ENCODE results near the gene SYNDIG1. TPM values are rescaled to one million over a fixed set of nuclear protein-coding genes. Genes with fewer than 3 reads are reported as not detected.
"Not testable (repeated sequence)": the region's sequence is repeated elsewhere in the genome, so short reads cannot be mapped to it uniquely, and the experiment has no call there.

Gene SYNDIG1
- total RNA-seq, 1 donor from 2014 or later: not detected

DNA sequence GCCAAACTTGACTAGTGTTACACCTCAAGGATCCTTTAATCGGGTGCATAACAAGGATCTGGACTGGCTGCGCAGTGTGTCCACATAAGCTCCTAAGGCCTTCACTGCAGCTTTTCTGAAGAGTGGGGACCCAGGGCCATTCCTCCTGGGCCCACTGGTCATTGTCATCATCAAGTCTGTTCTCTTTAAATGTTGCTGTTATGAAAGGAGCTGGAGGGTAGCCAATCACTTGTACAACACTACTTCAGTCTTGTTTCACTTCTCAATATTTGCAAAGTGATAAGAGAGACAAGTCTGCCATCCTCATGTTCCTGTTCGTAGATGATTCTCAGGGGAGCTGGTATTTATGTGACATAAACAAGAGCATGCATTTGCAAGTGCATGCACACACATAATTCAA, 149.8 kb downstream of the SYNDIG1 start:
- no peaks in the 10 kb centered on the region for H3K27me3 ChIP-seq (ENCODE audit: control insufficient read depth, insufficient read depth, low read length)
- TF ChIP-seq, protein P1, sequence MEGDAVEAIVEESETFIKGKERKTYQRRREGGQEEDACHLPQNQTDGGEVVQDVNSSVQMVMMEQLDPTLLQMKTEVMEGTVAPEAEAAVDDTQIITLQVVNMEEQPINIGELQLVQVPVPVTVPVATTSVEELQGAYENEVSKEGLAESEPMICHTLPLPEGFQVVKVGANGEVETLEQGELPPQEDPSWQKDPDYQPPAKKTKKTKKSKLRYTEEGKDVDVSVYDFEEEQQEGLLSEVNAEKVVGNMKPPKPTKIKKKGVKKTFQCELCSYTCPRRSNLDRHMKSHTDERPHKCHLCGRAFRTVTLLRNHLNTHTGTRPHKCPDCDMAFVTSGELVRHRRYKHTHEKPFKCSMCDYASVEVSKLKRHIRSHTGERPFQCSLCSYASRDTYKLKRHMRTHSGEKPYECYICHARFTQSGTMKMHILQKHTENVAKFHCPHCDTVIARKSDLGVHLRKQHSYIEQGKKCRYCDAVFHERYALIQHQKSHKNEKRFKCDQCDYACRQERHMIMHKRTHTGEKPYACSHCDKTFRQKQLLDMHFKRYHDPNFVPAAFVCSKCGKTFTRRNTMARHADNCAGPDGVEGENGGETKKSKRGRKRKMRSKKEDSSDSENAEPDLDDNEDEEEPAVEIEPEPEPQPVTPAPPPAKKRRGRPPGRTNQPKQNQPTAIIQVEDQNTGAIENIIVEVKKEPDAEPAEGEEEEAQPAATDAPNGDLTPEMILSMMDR (IDR thresholded peaks at IDR 0.05; ENCODE audit: insufficient read depth, low read length, severe bottlenecking): no peak
- no peak for DNase-seq (ENCODE audit: low read depth)
- H3K36me3 ChIP-seq (ENCODE audit: control insufficient read depth, insufficient read depth, low read length): no peaks in the 10 kb centered on the region
- H3K4me3 ChIP-seq (ENCODE audit: low read depth, low read length): no peak overlapping the region
- peak; percentile 80 for FAIRE-seq

DNA sequence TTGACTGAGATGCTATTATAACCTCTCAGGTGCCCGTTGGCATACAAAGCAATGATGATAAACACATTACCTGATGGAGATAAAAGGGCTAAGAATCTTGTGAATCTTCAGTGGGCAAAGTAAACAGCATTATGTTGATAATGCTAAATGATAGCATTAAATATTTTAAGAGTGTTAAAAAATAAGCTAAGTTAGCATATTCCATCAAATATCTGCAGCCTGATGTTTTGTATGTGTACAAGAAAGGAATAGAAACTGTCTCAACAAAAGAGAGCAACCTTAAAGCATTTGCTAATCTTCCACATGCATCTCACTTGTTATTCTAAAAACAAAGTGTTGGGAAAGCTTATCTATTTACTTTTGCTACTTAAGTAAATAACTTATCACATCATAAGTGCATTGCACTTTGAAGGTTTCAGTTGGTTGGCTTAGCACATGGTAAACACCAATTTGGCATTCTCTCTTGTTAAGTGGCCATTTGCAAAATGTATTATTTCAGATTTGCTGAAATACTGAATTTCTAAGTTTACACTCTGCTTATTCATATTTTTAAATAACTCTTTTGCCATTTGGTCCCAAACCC, 151.6 kb downstream of the SYNDIG1 start:
- Histone ChIP-seq H3K27me3 (ENCODE audit: control insufficient read depth, insufficient read depth, low read length) (no peaks in the 10 kb centered on the region), H3K4me3 (ENCODE audit: low read depth, low read length) (no peak overlapping the region), H3K36me3 (ENCODE audit: control insufficient read depth, insufficient read depth, low read length) (no peaks in the 10 kb centered on the region)
- TF ChIP-seq, protein P1 (IDR thresholded peaks at IDR 0.05; ENCODE audit: insufficient read depth, low read length, severe bottlenecking): no peak
- DNase-seq (ENCODE audit: low read depth) (no peak), FAIRE-seq (no peak)

DNA sequence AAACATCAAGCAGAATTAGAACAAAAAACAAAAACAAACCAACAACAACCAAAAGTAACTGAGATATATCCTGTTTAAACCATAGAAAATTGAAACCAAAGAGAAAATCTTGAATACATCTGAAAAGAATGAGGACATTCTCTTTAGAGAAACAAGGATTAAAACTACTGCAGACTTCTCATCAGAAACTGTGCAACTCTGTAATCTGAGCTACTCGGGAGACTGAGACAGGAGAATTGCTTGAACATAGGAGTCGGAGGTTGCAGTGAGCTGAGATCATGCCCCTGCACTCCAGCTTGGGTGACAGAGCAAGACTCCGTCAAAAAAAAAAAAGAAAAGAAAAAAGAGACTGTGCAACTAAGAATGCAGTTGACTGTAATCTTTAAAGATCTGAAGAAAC, 153.4 kb downstream of the SYNDIG1 start:
- H3K36me3 ChIP-seq (ENCODE audit: control insufficient read depth, insufficient read depth, low read length): no peaks in the 10 kb centered on the region
- no peak overlapping the region for H3K4me3 ChIP-seq (ENCODE audit: low read depth, low read length)
- no peaks in the 10 kb centered on the region for H3K27me3 ChIP-seq (ENCODE audit: control insufficient read depth, insufficient read depth, low read length)
- DNase-seq (ENCODE audit: low read depth) (no peak), FAIRE-seq (no peak)
- TF ChIP-seq, protein P1 (IDR thresholded peaks at IDR 0.05; ENCODE audit: insufficient read depth, low read length, severe bottlenecking): no peak

DNA sequence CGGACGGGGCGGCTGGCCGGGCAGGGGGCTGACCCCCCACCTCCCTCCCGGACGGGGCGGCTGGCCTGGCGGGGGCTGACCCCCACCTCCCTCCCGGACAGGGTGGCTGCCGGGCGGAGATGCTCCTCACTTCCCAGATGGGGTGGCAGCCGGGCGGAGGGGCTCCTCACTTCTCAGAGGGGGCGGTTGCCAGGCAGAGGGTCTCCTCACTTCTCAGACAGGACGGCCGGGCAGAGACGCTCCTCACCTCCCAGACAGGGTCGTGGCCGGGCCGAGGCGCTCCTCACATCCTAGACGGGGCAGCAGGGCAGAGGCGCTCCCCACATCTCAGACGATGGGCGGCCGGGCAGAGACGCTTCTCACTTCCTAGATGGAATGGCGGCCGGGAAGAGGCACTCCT, 156.7 kb downstream of the SYNDIG1 start:
- not testable (repeated sequence) for FAIRE-seq; H3K27me3 ChIP-seq (ENCODE audit: control insufficient read depth, insufficient read depth, low read length); H3K4me3 ChIP-seq (ENCODE audit: low read depth, low read length); H3K36me3 ChIP-seq (ENCODE audit: control insufficient read depth, insufficient read depth, low read length); DNase-seq (ENCODE audit: low read depth)

DNA sequence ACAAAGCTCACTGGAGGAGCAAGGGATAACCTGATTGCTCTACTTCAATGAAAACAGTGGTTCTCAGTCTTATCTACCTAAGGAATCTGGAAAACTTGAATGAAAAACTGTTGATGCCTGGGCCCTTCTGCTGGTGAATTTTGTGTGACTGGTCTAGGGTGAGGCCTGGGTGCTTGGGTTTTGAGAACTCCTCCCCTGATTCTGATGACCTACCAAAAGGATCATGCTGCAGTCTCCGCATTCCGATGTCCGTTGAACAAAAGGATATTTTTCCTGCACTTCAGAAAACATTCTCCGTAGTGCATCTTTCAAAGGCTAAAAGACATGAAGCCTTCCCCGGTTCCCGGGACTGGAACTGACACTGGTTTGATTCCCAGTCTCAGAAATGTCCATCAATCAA, 157.9 kb downstream of the SYNDIG1 start:
- H3K27me3 ChIP-seq (ENCODE audit: control insufficient read depth, insufficient read depth, low read length): no peaks in the 10 kb centered on the region
- no peaks in the 10 kb centered on the region for H3K36me3 ChIP-seq (ENCODE audit: control insufficient read depth, insufficient read depth, low read length)
- FAIRE-seq (no peak), DNase-seq (ENCODE audit: low read depth) (no peak)
- TF ChIP-seq, protein P1 (IDR thresholded peaks at IDR 0.05; ENCODE audit: insufficient read depth, low read length, severe bottlenecking): no peak
- no peak overlapping the region for H3K4me3 ChIP-seq (ENCODE audit: low read depth, low read length)

DNA sequence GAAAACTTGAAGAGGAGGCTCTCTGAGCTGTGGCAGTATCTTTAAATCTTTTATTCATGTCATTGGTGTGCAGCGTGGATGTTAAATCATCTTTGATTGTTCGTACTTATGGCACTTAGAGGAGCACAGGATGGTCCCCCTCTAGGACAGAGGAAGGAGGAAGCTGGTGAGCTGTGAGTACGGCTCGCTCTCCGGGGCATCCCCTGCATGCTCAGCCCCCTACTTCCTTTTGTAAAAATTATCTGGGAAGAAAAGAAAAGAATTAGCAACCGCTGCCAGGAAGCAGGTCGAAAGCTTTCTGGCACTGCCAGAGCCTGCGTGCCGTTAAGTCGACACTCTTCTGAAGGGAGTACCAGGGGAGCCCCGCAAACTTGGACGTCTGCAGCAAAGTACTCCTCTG, 158.5 kb downstream of the SYNDIG1 start:
- DNase-seq (ENCODE audit: low read depth) (no peak), FAIRE-seq (no peak)
- no peaks in the 10 kb centered on the region for H3K36me3 ChIP-seq (ENCODE audit: control insufficient read depth, insufficient read depth, low read length)
- TF ChIP-seq, protein P1 (IDR thresholded peaks at IDR 0.05; ENCODE audit: insufficient read depth, low read length, severe bottlenecking): no peak
- no peaks in the 10 kb centered on the region for H3K27me3 ChIP-seq (ENCODE audit: control insufficient read depth, insufficient read depth, low read length)
- no peak overlapping the region for H3K4me3 ChIP-seq (ENCODE audit: low read depth, low read length)
